LNCAP (cell line): ENCODE measurements around the gene NLGN1.

Source experiments
- CTCF ChIP-seq: fragments of 450-650 bp; IDR thresholded peaks from 2 replicates; pipeline ENCODE4 v1.5.1; 2017; ENCODE audit warnings: mild to moderate bottlenecking

NLGN1 gene

GRCh38 chr3:174325171-174325570 lies 927.6 kb downstream of the NLGN1 start:
- TF ChIP-seq CTCF: no peak

- TF ChIP-seq CTCF: no peak
These were observed 928.5 kb downstream of the NLGN1 start for GRCh38 chr3:174325834-174326700.

- no peak for TF ChIP-seq CTCF
These were observed 931.8 kb downstream of the NLGN1 start for GRCh38 chr3:174329321-174329720.

GRCh38 chr3:174330303-174330702 lies 932.8 kb downstream of the NLGN1 start:
- TF ChIP-seq CTCF: no peak

- TF ChIP-seq CTCF: no peak
These were observed 933.7 kb downstream of the NLGN1 start for GRCh38 chr3:174331095-174331800.

GRCh38 chr3:174332391-174332790 lies 934.8 kb downstream of the NLGN1 start:
- no peak for TF ChIP-seq CTCF

- no peak for TF ChIP-seq CTCF
These were observed 936.1 kb downstream of the NLGN1 start for GRCh38 chr3:174333640-174334039.
